CD4-positive, alpha-beta memory T cell (primary cell): ENCODE measurements around the gene AHI1. TPM values are rescaled to one million over a fixed set of nuclear protein-coding genes. Genes with fewer than 3 reads are reported as not detected.

ENCODE experiments used
- CTCF ChIA-PET: fragments of 350-600 bp; sonication (Branson Sonifier 250); formaldehyde crosslinking; loops from one replicate; lab custom pipeline; 2021; ENCODE audit warnings: inconsistent platforms; ENCODE audit not compliant: partially characterized antibody; lab: Charles Lee
- POLR2A ChIA-PET: fragments of 350-600 bp; sonication (Branson Sonifier 250); formaldehyde crosslinking; loops from one replicate; lab custom pipeline; 2021; ENCODE audit not compliant: partially characterized antibody; lab: Charles Lee
- DNase-seq, 5 donors: peaks; one replicate each; pipeline versions ENCODE4 v3.0.0 to v3.0.0-alpha.2; 2020 to 2022; ENCODE audit warnings: mixed read lengths in 1 of 5
- H3K27ac ChIP-seq: one replicate; pipeline ENCODE4 v1.7.0; 2013; ENCODE audit warnings: low read depth, low read length
- H3K27me3 ChIP-seq: 2 replicates; pipeline ENCODE4 v1.7.0; 2013; ENCODE audit warnings: mild to moderate bottlenecking, low read length, moderate library complexity; ENCODE audit not compliant: insufficient read depth
- H3K36me3 ChIP-seq: 2 replicates; pipeline ENCODE4 v1.7.0; 2013; ENCODE audit warnings: mild to moderate bottlenecking, low read length, moderate library complexity; ENCODE audit not compliant: insufficient read depth
- H3K4me1 ChIP-seq: 2 replicates; pipeline ENCODE4 v1.7.0; 2013; ENCODE audit warnings: mild to moderate bottlenecking, low read length, moderate library complexity; ENCODE audit not compliant: insufficient read depth
- H3K4me3 ChIP-seq, 2 donors: one replicate each; pipeline ENCODE4 v1.7.0; 2013; ENCODE audit warnings: low read length in 2 of 2, mild to moderate bottlenecking in 1 of 2
- H3K9me3 ChIP-seq, 2 donors: one replicate each; pipeline ENCODE4 v1.7.0; 2013; ENCODE audit warnings: low read length in 2 of 2, control low read depth in 1 of 2; ENCODE audit not compliant: control insufficient read depth in 1 of 2
- H3K27ac Mint-ChIP-seq, 7 donors: one replicate each; pipeline ENCODE4 v1.8.0; 2020 to 2021; ENCODE audit warnings: mixed read lengths in 7 of 7, mild to moderate bottlenecking in 6 of 7, inconsistent platforms in 3 of 7, moderate library complexity in 3 of 7
- H3K27me3 Mint-ChIP-seq, 2 donors: one replicate each; pipeline ENCODE4 v1.8.0; 2020 to 2021; ENCODE audit warnings: mixed read lengths in 2 of 2
- H3K36me3 Mint-ChIP-seq, 2 donors: one replicate each; pipeline ENCODE4 v1.8.0; 2020 to 2021; ENCODE audit warnings: mixed read lengths in 2 of 2, inconsistent platforms in 1 of 2, mild to moderate bottlenecking in 1 of 2
- H3K4me1 Mint-ChIP-seq, 4 donors: one replicate each; pipeline ENCODE4 v1.8.0; 2020 to 2021; ENCODE audit warnings: mixed read lengths in 4 of 4, mild to moderate bottlenecking in 1 of 4
- H3K4me3 Mint-ChIP-seq, 8 donors: one replicate each; pipeline ENCODE4 v1.8.0; 2020 to 2021; ENCODE audit warnings: mixed read lengths in 8 of 8, mild to moderate bottlenecking in 7 of 8, moderate library complexity in 6 of 8, inconsistent platforms in 3 of 8
- H3K9me3 Mint-ChIP-seq, 8 donors: one replicate each; pipeline ENCODE4 v1.8.0; 2020 to 2021; ENCODE audit warnings: mixed read lengths in 8 of 8, mild to moderate bottlenecking in 5 of 8, inconsistent platforms in 3 of 8, moderate library complexity in 1 of 8
- intact Hi-C: fragments of 100-400 bp; cut with micrococcal nuclease; formaldehyde crosslinking; loops from one replicate; pipeline ENCODE4 v1.15.1; 2023
- polyA plus RNA-seq, 2 donors: library from polyadenylated mRNA; unstranded; fragments of 300-500 nt; fragmentation: Illumina TruSeq; gene quantifications; one replicate each; pipeline ENCODE4 v1.2.3, GENCODE V29; 2021
- total RNA-seq, 2 experiments: library from RNA; stranded (reverse); gene quantifications; one replicate each; pipeline ENCODE4 v1.2.3, GENCODE V29; 2021

Gene AHI1
- total and polyA plus RNA-seq, 4 experiments from 2014 or later = 0.59 to 12.8 (median 9.2) TPM

DNA sequence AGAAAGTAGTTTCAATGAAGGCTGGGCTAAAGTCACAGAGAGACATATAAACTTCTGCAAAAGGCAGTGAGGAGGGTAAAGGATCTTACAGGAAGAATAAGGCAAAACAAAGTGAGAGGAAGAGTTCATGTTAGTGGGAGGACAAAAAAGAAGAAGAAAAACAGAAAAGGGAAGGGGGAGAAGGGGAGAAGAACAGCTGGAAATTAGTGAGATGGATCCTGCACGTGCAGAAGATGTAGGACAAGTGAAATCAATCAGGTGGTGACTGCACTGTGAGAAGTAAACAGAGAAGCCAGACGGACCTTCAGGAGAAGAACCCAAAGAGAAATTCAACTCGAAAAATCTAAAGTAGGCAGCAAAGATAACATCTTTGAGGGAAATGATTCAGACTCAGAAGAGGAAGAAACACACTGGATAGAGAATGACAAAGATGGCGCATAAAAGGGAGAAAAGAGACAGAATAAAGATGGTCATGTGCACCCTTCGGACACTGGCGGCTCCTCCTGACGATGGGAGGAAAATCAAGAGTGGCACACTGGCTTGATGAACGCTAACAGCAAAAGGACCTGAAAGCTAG is 210.5 kb downstream of the AHI1 start:
- H3K36me3 Mint-ChIP-seq = peaks cover 0 to 21% of the 10 kb centered on the region in 2 donors
- intact Hi-C loops = no loop called here
- H3K4me3 Mint-ChIP-seq = no peak overlapping the region
- Histone ChIP-seq H3K27ac (no peak overlapping the region), H3K4me1 (no peaks in the 10 kb centered on the region), H3K36me3 (no peaks in the 10 kb centered on the region), H3K4me3 (no peak overlapping the region), H3K27me3 (no peaks in the 10 kb centered on the region), H3K9me3 (no peaks in the 10 kb centered on the region)
- ChIA-PET POLR2A (no interaction called here), CTCF (no interaction called here)
- H3K27ac Mint-ChIP-seq = no peak overlapping the region
- no peaks in the 10 kb centered on the region for H3K27me3 Mint-ChIP-seq
- DNase-seq = no peak
- H3K4me1 Mint-ChIP-seq = no peaks in the 10 kb centered on the region
- no peaks in the 10 kb centered on the region for H3K9me3 Mint-ChIP-seq

DNA sequence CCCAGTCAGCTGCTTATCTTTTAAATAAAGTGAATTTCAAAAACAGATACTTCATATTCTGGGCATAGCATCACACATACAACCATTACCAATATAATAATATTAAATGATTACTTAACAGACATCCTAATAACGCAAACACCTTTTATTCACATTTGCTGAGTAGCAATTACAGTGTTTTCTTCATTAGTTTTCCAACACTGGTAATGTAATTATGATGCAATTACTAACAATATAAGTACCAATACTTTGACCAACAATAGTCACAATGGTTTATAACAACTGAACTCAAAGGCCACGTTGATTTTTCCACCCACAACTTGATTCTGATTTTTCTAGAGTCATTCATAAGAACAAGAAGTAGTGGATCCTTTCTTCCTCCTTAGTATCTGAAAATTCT is 212.4 kb downstream of the AHI1 start:
- H3K27ac ChIP-seq = no peak overlapping the region
- Mint-ChIP-seq H3K27me3 (no peaks in the 10 kb centered on the region), H3K27ac (no peak overlapping the region), H3K4me3 (no peak overlapping the region), H3K36me3 (peaks cover 0 to 21% of the 10 kb centered on the region in 2 donors), H3K4me1 (no peaks in the 10 kb centered on the region), H3K9me3 (no peaks in the 10 kb centered on the region)
- no peak overlapping the region for H3K4me3 ChIP-seq
- ChIA-PET POLR2A (no interaction called here), CTCF (no interaction called here)
- H3K4me1 ChIP-seq = no peaks in the 10 kb centered on the region
- intact Hi-C loops = no loop called here
- no peaks in the 10 kb centered on the region for H3K27me3 ChIP-seq
- H3K36me3 ChIP-seq = no peaks in the 10 kb centered on the region
- DNase-seq = no peak
- no peaks in the 10 kb centered on the region for H3K9me3 ChIP-seq

DNA sequence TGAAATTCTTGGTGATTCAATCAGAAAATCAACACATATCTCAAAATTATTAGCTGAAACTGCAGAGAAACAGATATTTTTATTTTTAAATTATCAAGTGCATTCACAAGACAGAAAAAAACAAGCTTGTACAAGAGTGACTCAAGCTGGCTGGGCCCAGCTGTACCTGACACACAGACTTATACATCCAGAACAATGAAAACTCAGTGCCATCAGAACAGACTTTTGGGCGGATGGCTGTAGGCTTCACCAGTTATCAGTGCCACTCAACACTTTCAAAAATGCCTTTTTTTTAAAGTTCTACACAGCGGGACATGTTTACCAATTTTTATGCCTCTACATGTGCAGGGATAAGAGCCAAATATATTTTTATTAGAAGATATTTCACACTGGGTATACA is 213.6 kb downstream of the AHI1 start:
- Histone ChIP-seq H3K27ac (no peak overlapping the region), H3K4me1 (no peaks in the 10 kb centered on the region), H3K36me3 (no peaks in the 10 kb centered on the region), H3K9me3 (no peaks in the 10 kb centered on the region), H3K4me3 (no peak overlapping the region), H3K27me3 (no peaks in the 10 kb centered on the region)
- H3K27ac Mint-ChIP-seq = no peak overlapping the region
- CTCF ChIA-PET = no interaction called here
- no peak overlapping the region for H3K4me3 Mint-ChIP-seq
- H3K36me3 Mint-ChIP-seq = peaks cover 0 to 21% of the 10 kb centered on the region in 2 donors
- no peaks in the 10 kb centered on the region for H3K9me3 Mint-ChIP-seq
- no peak for DNase-seq
- POLR2A ChIA-PET = no interaction called here
- H3K27me3 Mint-ChIP-seq = no peaks in the 10 kb centered on the region
- no peaks in the 10 kb centered on the region for H3K4me1 Mint-ChIP-seq
- intact Hi-C loops = no loop called here

DNA sequence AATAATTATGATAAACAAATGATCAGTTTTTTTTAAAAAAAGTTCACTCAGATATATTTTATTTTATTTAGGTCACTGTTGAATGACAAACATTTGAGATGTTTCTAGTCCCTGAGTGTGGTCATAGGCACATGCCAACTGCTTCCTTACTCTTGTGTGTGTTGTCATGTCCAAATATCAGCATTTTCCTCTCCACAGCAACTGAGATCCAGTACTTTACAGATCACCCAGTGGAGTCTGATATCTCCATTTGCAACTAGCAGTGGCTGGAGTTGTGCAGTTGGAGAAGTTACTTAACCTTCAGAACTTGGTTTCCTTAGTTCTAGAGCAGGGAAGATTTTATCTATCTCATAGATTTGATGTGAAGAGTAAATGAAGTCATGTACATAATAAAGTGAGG is 215.1 kb downstream of the AHI1 start:
- CTCF ChIA-PET = no interaction called here

DNA sequence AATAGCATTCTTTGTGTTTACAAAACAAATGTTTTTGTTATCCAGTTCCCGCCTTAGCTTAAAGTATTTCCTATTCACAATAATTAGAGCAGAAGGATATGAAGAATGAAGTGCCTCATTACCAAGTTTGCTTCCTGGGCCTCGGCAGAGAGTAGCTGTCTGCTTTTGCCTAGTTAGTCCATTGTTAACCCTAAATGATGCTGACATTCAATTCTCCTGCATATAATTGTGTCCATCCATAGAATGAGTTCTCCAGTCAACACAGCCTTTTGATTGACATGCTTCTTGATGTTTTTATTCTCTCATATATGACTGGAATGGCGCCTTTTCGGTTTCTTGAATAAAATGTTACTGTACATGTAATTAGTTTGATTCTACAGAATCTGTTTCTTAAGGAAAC is 215.6 kb downstream of the AHI1 start:
- no peaks in the 10 kb centered on the region for H3K9me3 ChIP-seq
- H3K36me3 Mint-ChIP-seq = peaks cover 0 to 9% of the 10 kb centered on the region in 2 donors
- intact Hi-C loops = no loop called here
- H3K9me3 Mint-ChIP-seq = no peaks in the 10 kb centered on the region
- no peak overlapping the region for H3K4me3 ChIP-seq
- no peak for DNase-seq
- ChIA-PET POLR2A (no interaction called here), CTCF (no interaction called here)
- H3K27ac ChIP-seq = no peak overlapping the region
- no peaks in the 10 kb centered on the region for H3K27me3 Mint-ChIP-seq
- H3K4me1 ChIP-seq = no peaks in the 10 kb centered on the region
- no peaks in the 10 kb centered on the region for H3K4me1 Mint-ChIP-seq
- no peaks in the 10 kb centered on the region for H3K27me3 ChIP-seq
- no peak overlapping the region for H3K27ac Mint-ChIP-seq
- H3K36me3 ChIP-seq = no peaks in the 10 kb centered on the region
- no peak overlapping the region for H3K4me3 Mint-ChIP-seq

More for the DNA sequence above, 215.1 kb downstream of the AHI1 start:
- Histone ChIP-seq H3K27ac (no peak overlapping the region), H3K27me3 (no peaks in the 10 kb centered on the region), H3K36me3 (no peaks in the 10 kb centered on the region), H3K4me3 (no peak overlapping the region), H3K4me1 (no peaks in the 10 kb centered on the region), H3K9me3 (no peaks in the 10 kb centered on the region)
- DNase-seq = no peak
- H3K27ac Mint-ChIP-seq = no peak overlapping the region
- H3K27me3 Mint-ChIP-seq = no peaks in the 10 kb centered on the region
- H3K4me3 Mint-ChIP-seq = no peak overlapping the region
- POLR2A ChIA-PET = no interaction called here
- intact Hi-C loops = no loop called here
- H3K9me3 Mint-ChIP-seq = no peaks in the 10 kb centered on the region
- H3K36me3 Mint-ChIP-seq = peaks cover 0 to 13% of the 10 kb centered on the region in 2 donors
- H3K4me1 Mint-ChIP-seq = no peaks in the 10 kb centered on the region

DNA sequence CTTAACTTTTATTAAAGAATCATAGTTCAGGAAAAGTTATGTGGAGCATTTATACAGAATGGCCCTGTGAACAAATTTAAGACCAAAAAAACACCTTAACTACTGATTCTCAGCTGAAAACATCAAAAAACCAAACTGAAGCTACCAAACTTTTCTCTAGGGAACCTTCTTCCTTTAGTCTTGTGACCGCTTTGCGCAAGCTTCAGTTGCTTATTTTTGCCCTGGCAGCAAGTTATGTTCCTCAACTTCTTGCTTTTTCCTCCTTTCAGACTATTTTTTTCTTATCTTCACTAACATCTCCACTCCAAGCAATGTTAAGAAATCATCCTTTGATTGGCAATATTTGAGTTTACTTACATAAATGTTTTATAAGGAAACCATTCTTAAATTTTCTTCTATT is 216.3 kb downstream of the AHI1 start:
- no peaks in the 10 kb centered on the region for H3K27me3 Mint-ChIP-seq

DNA sequence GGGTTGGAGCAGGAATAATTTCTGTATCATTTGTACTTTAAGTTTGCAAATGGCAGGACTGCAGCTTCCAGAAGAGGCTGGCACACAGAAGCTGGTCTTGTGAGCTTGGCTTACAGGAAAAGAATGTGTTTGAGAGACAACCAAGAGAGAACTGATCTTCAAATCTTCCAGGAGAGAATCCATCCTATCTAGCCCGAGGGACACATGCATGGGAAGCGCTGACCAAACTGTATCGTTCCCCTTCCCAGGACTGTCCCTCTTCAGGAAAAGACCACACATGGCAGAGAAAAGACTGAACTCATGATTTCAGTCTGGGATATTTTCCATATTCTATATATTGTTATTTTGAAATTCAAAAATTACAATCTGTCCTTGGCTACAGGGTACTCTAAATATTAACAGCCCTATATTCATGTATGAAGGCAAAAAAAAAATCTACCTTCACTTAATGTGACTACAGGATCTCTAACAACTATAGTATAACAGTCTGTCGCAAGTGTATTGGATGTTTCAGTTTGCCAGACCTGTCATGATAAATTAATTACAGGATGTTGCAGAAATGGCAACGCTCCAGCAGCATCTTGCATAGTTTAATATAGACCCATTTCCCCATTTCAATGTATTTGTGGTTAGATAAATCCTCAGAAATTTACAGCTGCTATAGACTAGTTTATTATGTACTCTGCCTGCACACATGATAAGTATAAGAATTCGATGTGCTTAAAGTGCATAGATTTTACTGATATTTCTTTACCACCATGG is 217.0 kb downstream of the AHI1 start:
- ChIA-PET CTCF (no interaction called here), POLR2A (no interaction called here)
- Mint-ChIP-seq H3K27ac (no peak overlapping the region), H3K27me3 (no peaks in the 10 kb centered on the region), H3K4me1 (no peaks in the 10 kb centered on the region), H3K36me3 (peaks cover 0 to 2% of the 10 kb centered on the region in 2 donors), H3K9me3 (no peaks in the 10 kb centered on the region), H3K4me3 (no peak overlapping the region)
- Histone ChIP-seq H3K27me3 (no peaks in the 10 kb centered on the region), H3K27ac (no peak overlapping the region), H3K4me1 (no peaks in the 10 kb centered on the region), H3K36me3 (no peaks in the 10 kb centered on the region), H3K4me3 (no peak overlapping the region), H3K9me3 (no peaks in the 10 kb centered on the region)
- intact Hi-C loops = no loop called here
- DNase-seq = no peak

More for the DNA sequence above, 216.3 kb downstream of the AHI1 start:
- Mint-ChIP-seq H3K4me3 (no peak overlapping the region), H3K4me1 (no peaks in the 10 kb centered on the region), H3K27ac (no peak overlapping the region), H3K36me3 (peaks cover 0 to 5% of the 10 kb centered on the region in 2 donors), H3K9me3 (no peaks in the 10 kb centered on the region)
- H3K4me1 ChIP-seq = no peaks in the 10 kb centered on the region
- H3K36me3 ChIP-seq = no peaks in the 10 kb centered on the region
- CTCF ChIA-PET = no interaction called here
- H3K9me3 ChIP-seq = no peaks in the 10 kb centered on the region
- no peak overlapping the region for H3K4me3 ChIP-seq
- intact Hi-C loops = no loop called here
- H3K27ac ChIP-seq = no peak overlapping the region
- no peak for DNase-seq
- no peaks in the 10 kb centered on the region for H3K27me3 ChIP-seq
- POLR2A ChIA-PET = no interaction called here
